Panc1 (cell line): ENCODE results near the gene EDAR. TPM values are rescaled to one million over a fixed set of nuclear protein-coding genes. Genes with fewer than 3 reads are reported as not detected.

ENCODE experiments used
- ATAC-seq: fragments of 200-7000 bp; cut with Tn5 transposase; 2 replicates; pipeline ENCODE4 v1.9.1; 2020; ENCODE audit warnings: mild to moderate bottlenecking, moderate library complexity
- BruUV-seq: library from RNA; stranded (reverse); fragments of 400-500 nt; replicated peaks from 2 replicates; lab custom pipeline; 2021; lab: Mats Ljungman, UMichigan
- CTCF ChIA-PET: fragments of 300-600 bp; sonication (Branson Sonifier 250); formaldehyde crosslinking; loops from one replicate; lab custom pipeline; 2022; ENCODE audit warnings: antibody characterized with exemption; lab: Charles Lee
- POLR2A ChIA-PET: fragments of 300-600 bp; sonication (Branson Sonifier 250); formaldehyde crosslinking; loops from one replicate; lab custom pipeline; 2022; ENCODE audit warnings: antibody characterized with exemption; lab: Charles Lee
- DNase-seq: peaks from one replicate; pipeline ENCODE4 v3.0.0-alpha.2; 2010; ENCODE audit warnings: low read depth, low spot score
- H3K27ac ChIP-seq: 2 replicates; pipeline ENCODE4 v1.5.1; 2011; ENCODE audit warnings: mild to moderate bottlenecking, low read length, inconsistent platforms
- H3K27me3 ChIP-seq: fragments of 200-500 bp; sonication (Bioruptor generic); 2 replicates; pipeline ENCODE4 v1.6.0; 2014; ENCODE audit warnings: low read length, inconsistent platforms; ENCODE audit not compliant: control insufficient read depth, insufficient read depth
- H3K36me3 ChIP-seq: fragments of 200-500 bp; sonication (Bioruptor generic); 2 replicates; pipeline ENCODE4 v1.5.1; 2014; ENCODE audit warnings: inconsistent platforms, mild to moderate bottlenecking, low read length, moderate library complexity; ENCODE audit not compliant: control insufficient read depth, insufficient read depth
- H3K4me1 ChIP-seq: 2 replicates; pipeline ENCODE4 v1.5.1; 2011; ENCODE audit warnings: inconsistent platforms, mild to moderate bottlenecking, low read length, moderate library complexity; ENCODE audit not compliant: control insufficient read depth, insufficient read depth
- H3K4me3 ChIP-seq, 2 experiments: 2 replicates each; pipeline ENCODE4 v1.5.1; 2011 to 2012; ENCODE audit warnings: low read depth in 2 of 2, low read length in 2 of 2, mild to moderate bottlenecking in 2 of 2, inconsistent platforms in 1 of 2, moderate library complexity in 1 of 2
- H3K9me3 ChIP-seq: fragments of 200-500 bp; sonication (Bioruptor generic); 2 replicates; pipeline ENCODE4 v1.5.1; 2014; ENCODE audit warnings: low read depth, mild to moderate bottlenecking, inconsistent platforms, low read length, moderate library complexity; ENCODE audit not compliant: control insufficient read depth, insufficient read depth
- POLR2AphosphoS5 ChIP-seq: IDR thresholded peaks from 2 replicates; pipeline ENCODE4 v1.6.1; 2012; ENCODE audit warnings: mild to moderate bottlenecking, low read depth, low read length, moderate library complexity
- SIN3A ChIP-seq: IDR thresholded peaks from 2 replicates; pipeline ENCODE4 v1.6.1; 2012; ENCODE audit warnings: low read depth, mild to moderate bottlenecking, low read length, moderate library complexity, borderline replicate concordance; ENCODE audit not compliant: insufficient read depth
- TCF7L2 ChIP-seq: IDR thresholded peaks from 2 replicates; pipeline ENCODE4 v1.6.1; 2011; ENCODE audit warnings: mild to moderate bottlenecking, low read depth, low read length, inconsistent platforms
- in situ Hi-C: cut with HindIII; loops from 2 replicates; pipeline ENCODE4 v1.10.0; 2016; ENCODE audit warnings: low sequenced_read_pairs, low pct_unique_long_range_greater_than_20kb
- intact Hi-C: fragments of 100-400 bp; cut with micrococcal nuclease; formaldehyde crosslinking; loops from one replicate; pipeline ENCODE4 v1.10.0; 2022; ENCODE audit not compliant: unreplicated experiment
- total RNA-seq: library from RNA; stranded (reverse); gene quantifications from one replicate; pipeline ENCODE4 v1.2.1, GENCODE V29; 2021; ENCODE audit not compliant: unreplicated experiment
- TF ChIP-seq, protein P1 (sequence below), 2 experiments: IDR thresholded peaks; 2 replicates each; pipeline ENCODE4 v1.6.1; 2011 to 2012; ENCODE audit warnings: low read depth in 2 of 2, control low read depth in 1 of 2, low read length in 1 of 2, mild to moderate bottlenecking in 1 of 2, moderate library complexity in 1 of 2; ENCODE audit not compliant: insufficient read depth in 1 of 2
- TF ChIP-seq, protein P2 (sequence below): fragments of 450-650 bp; IDR thresholded peaks from 2 replicates; pipeline ENCODE4 v1.5.1; 2017; ENCODE audit warnings: mild to moderate bottlenecking

The EDAR gene
- total RNA-seq, 1 experiment from 2014 or later: not detected

DNA sequence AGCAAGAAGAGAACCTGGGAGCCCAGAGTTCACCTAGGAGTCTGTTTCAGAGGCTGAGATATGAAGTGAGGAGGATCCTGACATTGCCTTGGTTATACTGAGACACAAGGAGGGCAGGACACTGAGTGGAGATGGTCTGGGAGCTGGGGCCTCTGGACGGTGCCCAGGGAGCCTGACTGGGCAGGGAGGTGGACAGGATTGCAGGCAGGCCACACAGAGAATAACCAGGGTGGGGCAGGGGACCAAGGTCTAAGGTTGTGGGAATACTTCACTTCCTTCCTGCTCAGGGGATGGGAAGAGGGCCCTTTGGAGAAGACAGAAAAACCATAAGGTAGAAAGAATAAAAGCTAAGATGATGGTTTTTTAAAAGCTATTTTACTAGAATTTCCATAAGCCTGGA lies 18.7 kb downstream of the EDAR start:
- intact Hi-C loops (no loop called here), in situ Hi-C loops (no loop called here)
- no peak for DNase-seq
- Histone ChIP-seq H3K4me3 (no peak overlapping the region), H3K27me3 (no peaks in the 10 kb centered on the region), H3K36me3 (no peaks in the 10 kb centered on the region), H3K4me1 (no peaks in the 10 kb centered on the region; the same call in 1 of the 2 replicates), H3K9me3 (no peaks in the 10 kb centered on the region), H3K27ac (no peak overlapping the region)
- BruUV-seq: no TSS peak
- POLR2A ChIA-PET: no interaction called here
- no peak for TF ChIP-seq SIN3A
- TF ChIP-seq POLR2AphosphoS5: no peak
- TF ChIP-seq, protein P1, sequence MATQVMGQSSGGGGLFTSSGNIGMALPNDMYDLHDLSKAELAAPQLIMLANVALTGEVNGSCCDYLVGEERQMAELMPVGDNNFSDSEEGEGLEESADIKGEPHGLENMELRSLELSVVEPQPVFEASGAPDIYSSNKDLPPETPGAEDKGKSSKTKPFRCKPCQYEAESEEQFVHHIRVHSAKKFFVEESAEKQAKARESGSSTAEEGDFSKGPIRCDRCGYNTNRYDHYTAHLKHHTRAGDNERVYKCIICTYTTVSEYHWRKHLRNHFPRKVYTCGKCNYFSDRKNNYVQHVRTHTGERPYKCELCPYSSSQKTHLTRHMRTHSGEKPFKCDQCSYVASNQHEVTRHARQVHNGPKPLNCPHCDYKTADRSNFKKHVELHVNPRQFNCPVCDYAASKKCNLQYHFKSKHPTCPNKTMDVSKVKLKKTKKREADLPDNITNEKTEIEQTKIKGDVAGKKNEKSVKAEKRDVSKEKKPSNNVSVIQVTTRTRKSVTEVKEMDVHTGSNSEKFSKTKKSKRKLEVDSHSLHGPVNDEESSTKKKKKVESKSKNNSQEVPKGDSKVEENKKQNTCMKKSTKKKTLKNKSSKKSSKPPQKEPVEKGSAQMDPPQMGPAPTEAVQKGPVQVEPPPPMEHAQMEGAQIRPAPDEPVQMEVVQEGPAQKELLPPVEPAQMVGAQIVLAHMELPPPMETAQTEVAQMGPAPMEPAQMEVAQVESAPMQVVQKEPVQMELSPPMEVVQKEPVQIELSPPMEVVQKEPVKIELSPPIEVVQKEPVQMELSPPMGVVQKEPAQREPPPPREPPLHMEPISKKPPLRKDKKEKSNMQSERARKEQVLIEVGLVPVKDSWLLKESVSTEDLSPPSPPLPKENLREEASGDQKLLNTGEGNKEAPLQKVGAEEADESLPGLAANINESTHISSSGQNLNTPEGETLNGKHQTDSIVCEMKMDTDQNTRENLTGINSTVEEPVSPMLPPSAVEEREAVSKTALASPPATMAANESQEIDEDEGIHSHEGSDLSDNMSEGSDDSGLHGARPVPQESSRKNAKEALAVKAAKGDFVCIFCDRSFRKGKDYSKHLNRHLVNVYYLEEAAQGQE (IDR thresholded peaks at IDR 0.05; ENCODE audit: insufficient read depth in 1 of 2, low read depth in 2 of 2, low read length in 1 of 2): no peak
- TF ChIP-seq, protein P2, sequence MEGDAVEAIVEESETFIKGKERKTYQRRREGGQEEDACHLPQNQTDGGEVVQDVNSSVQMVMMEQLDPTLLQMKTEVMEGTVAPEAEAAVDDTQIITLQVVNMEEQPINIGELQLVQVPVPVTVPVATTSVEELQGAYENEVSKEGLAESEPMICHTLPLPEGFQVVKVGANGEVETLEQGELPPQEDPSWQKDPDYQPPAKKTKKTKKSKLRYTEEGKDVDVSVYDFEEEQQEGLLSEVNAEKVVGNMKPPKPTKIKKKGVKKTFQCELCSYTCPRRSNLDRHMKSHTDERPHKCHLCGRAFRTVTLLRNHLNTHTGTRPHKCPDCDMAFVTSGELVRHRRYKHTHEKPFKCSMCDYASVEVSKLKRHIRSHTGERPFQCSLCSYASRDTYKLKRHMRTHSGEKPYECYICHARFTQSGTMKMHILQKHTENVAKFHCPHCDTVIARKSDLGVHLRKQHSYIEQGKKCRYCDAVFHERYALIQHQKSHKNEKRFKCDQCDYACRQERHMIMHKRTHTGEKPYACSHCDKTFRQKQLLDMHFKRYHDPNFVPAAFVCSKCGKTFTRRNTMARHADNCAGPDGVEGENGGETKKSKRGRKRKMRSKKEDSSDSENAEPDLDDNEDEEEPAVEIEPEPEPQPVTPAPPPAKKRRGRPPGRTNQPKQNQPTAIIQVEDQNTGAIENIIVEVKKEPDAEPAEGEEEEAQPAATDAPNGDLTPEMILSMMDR: no peak
- no peak for ATAC-seq
- CTCF ChIA-PET: no interaction called here

DNA sequence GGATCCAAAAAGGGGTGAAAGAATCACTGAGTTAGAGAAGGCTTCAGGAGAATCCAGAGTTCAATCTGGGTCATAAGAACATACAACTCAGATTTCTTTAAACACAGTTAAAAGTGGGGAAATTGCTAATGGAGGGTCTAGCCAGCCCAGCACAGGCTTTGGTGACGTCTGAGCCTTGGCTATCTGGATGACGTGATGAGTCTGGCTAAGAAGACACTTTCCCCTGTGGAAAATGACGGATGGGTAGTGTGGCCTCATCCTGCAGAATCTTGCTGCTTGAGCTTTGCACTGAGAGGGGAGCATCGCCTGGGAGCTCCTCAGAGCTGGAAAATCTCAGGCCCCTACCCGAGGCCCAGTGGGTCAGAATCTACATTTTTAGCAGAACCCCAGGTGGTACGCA lies 19.2 kb downstream of the EDAR start:
- in situ Hi-C loops: no loop called here
- TF ChIP-seq SIN3A (no peak), TCF7L2 (no peak), POLR2AphosphoS5 (no peak)
- DNase-seq: no peak
- ATAC-seq: no peak
- intact Hi-C loops: no loop called here
- no TSS peak for BruUV-seq
- Histone ChIP-seq H3K4me3 (no peak overlapping the region), H3K36me3 (no peaks in the 10 kb centered on the region), H3K27ac (no peak overlapping the region), H3K27me3 (no peaks in the 10 kb centered on the region), H3K9me3 (no peaks in the 10 kb centered on the region), H3K4me1 (no peaks in the 10 kb centered on the region; the same call in 1 of the 2 replicates)
- ChIA-PET CTCF (no interaction called here), POLR2A (no interaction called here)

DNA sequence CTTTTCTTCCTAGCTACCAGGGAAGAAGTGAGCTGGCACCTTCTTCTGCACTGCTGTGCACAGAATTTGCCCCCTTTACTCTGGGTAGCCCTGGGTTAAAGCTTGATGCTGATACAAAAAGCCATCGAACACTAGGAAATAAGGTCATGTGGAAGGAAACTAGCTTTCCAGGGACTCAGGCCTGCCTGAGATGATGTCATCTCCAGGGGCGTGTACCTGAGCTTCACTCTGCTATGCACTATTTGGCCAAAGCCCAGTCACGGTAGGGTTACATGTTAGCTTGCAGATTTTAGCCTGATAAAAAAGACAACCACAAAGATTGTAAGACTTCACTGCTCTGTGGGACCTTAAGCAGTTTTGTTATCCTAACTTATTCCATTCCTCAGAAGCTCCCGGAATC lies 20.4 kb downstream of the EDAR start:
- H3K27ac ChIP-seq: no peak overlapping the region
- in situ Hi-C loops: no loop called here
- no peaks in the 10 kb centered on the region for H3K36me3 ChIP-seq
- H3K27me3 ChIP-seq: no peaks in the 10 kb centered on the region
- no peak overlapping the region for H3K4me3 ChIP-seq
- H3K4me1 ChIP-seq: no peaks in the 10 kb centered on the region
- POLR2A ChIA-PET: no interaction called here
- TF ChIP-seq TCF7L2: no peak
- TF ChIP-seq, protein P1 (IDR thresholded peaks at IDR 0.05; ENCODE audit: insufficient read depth in 1 of 2, low read depth in 2 of 2, low read length in 1 of 2): no peak
- TF ChIP-seq, protein P2: no peak
- no peak for TF ChIP-seq POLR2AphosphoS5
- TF ChIP-seq SIN3A: no peak
- ATAC-seq: no peak
- no peaks in the 10 kb centered on the region for H3K9me3 ChIP-seq
- CTCF ChIA-PET: no interaction called here
- intact Hi-C loops: no loop called here
- BruUV-seq: no TSS peak
- DNase-seq: no peak
